Peyer's patch (tissue), 4 donors: ENCODE data around the gene ZC3H18. TPM values are rescaled to one million over a fixed set of nuclear protein-coding genes. Genes with fewer than 3 reads are reported as not detected.

Source experiments
- DNase-seq, 3 donors: peaks; one replicate each; pipeline ENCODE4 v3.0.0-alpha.2; 2017 to 2019
- H3K27ac ChIP-seq, 4 donors: fragments of 200-600 bp; sonication (generic); one replicate each; pipeline ENCODE4 v1.5.1; 2016 to 2019
- H3K27me3 ChIP-seq, 2 donors: fragments of 200-600 bp; sonication (generic); one replicate each; pipeline ENCODE4 v1.5.1; 2019
- H3K36me3 ChIP-seq, 3 donors: fragments of 200-600 bp; sonication (generic); one replicate each; pipeline ENCODE4 v1.5.1; 2016 to 2019
- H3K4me1 ChIP-seq, 4 donors: fragments of 200-600 bp; sonication (generic); one replicate each; pipeline ENCODE4 v1.5.1; 2016 to 2019
- H3K4me3 ChIP-seq, 4 donors: fragments of 200-600 bp; sonication (generic); 1 replicate in 3 of 4; 2 replicates in 1 of 4; pipeline ENCODE4 v1.5.1; 2016 to 2019; ENCODE audit warnings: mild to moderate bottlenecking in 1 of 4
- H3K9me3 ChIP-seq, 4 donors: fragments of 200-600 bp; sonication (generic); one replicate each; pipeline ENCODE4 v1.5.1; 2016 to 2019; ENCODE audit warnings: mild to moderate bottlenecking in 1 of 4
- CTCF ChIP-seq, 6 experiments: fragments of 450-650 bp in 4 of 6; fragments of 200-600 bp in 2 of 6; sonication (generic) in 1 of 6; IDR thresholded peaks; one replicate each; pipeline ENCODE4 v1.5.1; 2017 to 2019; ENCODE audit warnings: antibody characterized with exemption in 6 of 6, mild to moderate bottlenecking in 3 of 6, moderate library complexity in 1 of 6
- POLR2A ChIP-seq, 2 donors: fragments of 450-650 bp; IDR thresholded peaks; one replicate each; pipeline ENCODE4 v1.5.1; 2017; ENCODE audit warnings: antibody characterized with exemption in 2 of 2, mild to moderate bottlenecking in 2 of 2, moderate library complexity in 2 of 2
- total RNA-seq, 4 donors: library from RNA; depleted of rRNA; stranded (reverse); fragments of >200 nt; gene quantifications; one replicate each; pipeline ENCODE4 v1.1.0, GENCODE V29; 2016

ZC3H18 gene
- total RNA-seq, 4 donors from 2014 or later: 22.8 to 47.0 (median 32.9) TPM

- no peaks in the 10 kb centered on the region for H3K27me3 ChIP-seq
- TF ChIP-seq POLR2A (IDR thresholded peaks at IDR 0.05): peak; percentile 16 to 44
- no peak for TF ChIP-seq CTCF (IDR thresholded peaks at IDR 0.05)
- peaks cover 0 to 40% (median 22%) of the 10 kb centered on the region in 4 donors for H3K4me1 ChIP-seq
- peak within 1 kb of the TSS; percentile 86 to 96 (median 92) for H3K27ac ChIP-seq
- H3K9me3 ChIP-seq: no peaks in the 10 kb centered on the region
- DNase-seq: peak; percentile 87 to 94 (median 89)
- peak within 1 kb of the TSS; percentile 77 to 92 (median 88) for H3K4me3 ChIP-seq
- H3K36me3 ChIP-seq: peaks cover 0 to 26% (median 0%) of the 10 kb centered on the region in 3 donors
These were observed 80.6 kb downstream of the ZC3H18 start, which contains the start of gene CYBA for GRCh38 chr16:88650749-88651275. Gene CYBA, minus strand, starts transcription at chr16:88651053. Its CDS starts 40 bp downstream, at chr16:88651013.

- TF ChIP-seq CTCF (IDR thresholded peaks at IDR 0.05): no peak
- TF ChIP-seq POLR2A (IDR thresholded peaks at IDR 0.05): no peak
- DNase-seq: peak in 2 of 3 donors; percentile 95 to 96
- Histone ChIP-seq H3K4me1 (peaks cover 0 to 39% (median 22%) of the 10 kb centered on the region in 4 donors), H3K9me3 (no peaks in the 10 kb centered on the region), H3K27ac (peak overlapping the region; percentile 86 to 96 (median 92)), H3K27me3 (no peaks in the 10 kb centered on the region), H3K36me3 (peaks cover 0 to 27% (median 0%) of the 10 kb centered on the region in 3 donors), H3K4me3 (peak overlapping the region; percentile 77 to 92 (median 88))
These were observed 81.2 kb downstream of the ZC3H18 start for GRCh38 chr16:88651276-88651988.

DNA sequence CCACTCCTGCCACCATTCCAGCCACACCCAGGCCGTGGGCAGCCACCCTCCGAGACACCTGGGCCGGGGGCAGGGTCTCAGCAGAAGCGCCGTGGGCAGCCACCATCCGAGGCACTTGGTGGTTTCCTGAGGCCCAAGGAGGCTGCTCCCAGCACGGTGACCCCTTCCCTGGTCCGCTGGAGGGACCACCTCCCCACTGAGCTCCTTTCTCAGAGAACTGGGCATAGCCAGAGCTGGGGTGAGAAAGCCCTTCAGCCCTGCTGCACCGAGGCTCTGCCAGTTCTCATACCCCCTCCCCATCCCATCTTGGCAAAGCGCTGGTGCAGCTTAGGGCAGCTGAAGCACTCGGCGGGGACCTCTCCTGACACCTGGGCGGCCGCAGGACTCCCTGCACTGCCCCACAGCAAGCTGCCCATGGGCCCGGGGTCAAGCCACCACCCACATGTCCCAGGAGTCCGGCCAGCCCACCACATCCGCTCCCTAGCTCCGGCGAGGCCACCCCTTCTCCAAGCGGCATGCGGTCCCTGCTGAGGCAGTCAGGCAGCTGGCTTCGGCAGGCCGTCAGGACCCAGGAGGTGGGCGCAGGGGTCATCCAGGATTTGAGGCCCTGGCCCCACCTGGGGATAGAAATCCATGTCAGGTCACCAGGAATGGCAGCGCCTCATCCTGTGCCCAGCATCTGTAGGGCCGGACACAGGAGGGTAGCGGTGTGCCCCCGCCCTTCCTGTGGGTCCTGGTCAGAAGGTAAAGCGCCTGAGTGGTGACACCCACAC is 82.0 kb downstream of the ZC3H18 start:
- DNase-seq: no peak
- peak overlapping the region in 2 of 4 donors; percentile 77 to 87 for H3K4me3 ChIP-seq
- no peak for TF ChIP-seq CTCF (IDR thresholded peaks at IDR 0.05)
- TF ChIP-seq POLR2A (IDR thresholded peaks at IDR 0.05): no peak
- peak overlapping the region; percentile 86 to 96 (median 92) for H3K27ac ChIP-seq
- peaks cover 0 to 31% (median 22%) of the 10 kb centered on the region in 4 donors for H3K4me1 ChIP-seq
- H3K27me3 ChIP-seq: no peaks in the 10 kb centered on the region
- peaks cover 0 to 34% (median 0%) of the 10 kb centered on the region in 3 donors for H3K36me3 ChIP-seq
- H3K9me3 ChIP-seq: no peaks in the 10 kb centered on the region

- Histone ChIP-seq H3K27ac (peak overlapping the region in 3 of 4 donors; percentile 91 to 96 (median 94)), H3K4me1 (peaks cover 0 to 28% (median 19%) of the 10 kb centered on the region in 4 donors), H3K4me3 (no peak overlapping the region), H3K9me3 (no peaks in the 10 kb centered on the region), H3K27me3 (no peaks in the 10 kb centered on the region), H3K36me3 (peaks cover 0 to 40% (median 0%) of the 10 kb centered on the region in 3 donors)
- DNase-seq: no peak
- TF ChIP-seq POLR2A (IDR thresholded peaks at IDR 0.05) (no peak), CTCF (IDR thresholded peaks at IDR 0.05) (no peak)
These were observed 82.5 kb downstream of the ZC3H18 start for GRCh38 chr16:88652762-88653063.

DNA sequence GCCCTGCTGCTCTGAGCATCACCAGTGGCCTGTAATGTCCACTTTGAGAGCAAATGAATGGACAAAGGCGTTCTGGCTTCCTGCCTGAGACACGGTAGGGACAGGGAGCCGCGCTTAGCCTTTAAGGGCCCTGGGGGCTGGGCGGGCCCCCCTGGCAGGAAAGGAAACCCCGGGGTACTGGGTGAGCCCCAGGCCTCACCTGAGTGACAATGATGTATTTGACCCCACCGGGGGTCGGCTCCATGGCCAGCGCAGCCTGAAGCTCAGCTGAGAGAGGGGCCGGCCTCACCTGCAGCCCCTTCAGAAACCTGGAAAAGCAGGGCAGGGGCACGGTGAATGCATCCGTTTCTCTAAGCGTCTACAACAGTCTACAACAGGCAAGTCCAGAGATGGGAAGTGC is 82.9 kb downstream of the ZC3H18 start:
- Histone ChIP-seq H3K27me3 (no peaks in the 10 kb centered on the region), H3K4me3 (no peak overlapping the region), H3K27ac (peak overlapping the region in 1 of 4 donors; percentile 94), H3K36me3 (peaks cover 0 to 43% (median 0%) of the 10 kb centered on the region in 3 donors), H3K9me3 (no peaks in the 10 kb centered on the region), H3K4me1 (peaks cover 0 to 28% (median 15%) of the 10 kb centered on the region in 4 donors)
- TF ChIP-seq CTCF (IDR thresholded peaks at IDR 0.05): no peak
- TF ChIP-seq POLR2A (IDR thresholded peaks at IDR 0.05): no peak
- DNase-seq: no peak
